HG03025 (cell line): Measurements from ENCODE around the gene OBSCN.
"Not testable (repeated sequence)": the region's sequence is repeated elsewhere in the genome, so short reads cannot be mapped to it uniquely, and the experiment has no call there.

Experiments
- ATAC-seq: cut with Tn5 transposase; IDR thresholded peaks from one replicate; pipeline ENCODE4 v1.9.1; 2021; ENCODE audit warnings: mild to moderate bottlenecking, moderate library complexity; ENCODE audit not compliant: unreplicated experiment, low FRiP score

The OBSCN gene

GRCh38 chr1:228246216-228246900 lies 38.5 kb downstream of the OBSCN start:
- no peak for ATAC-seq

- ATAC-seq, result no peak
Observed at GRCh38 chr1:228249513-228250305, 41.9 kb downstream of the OBSCN start.

- ATAC-seq, result not testable (repeated sequence)
Observed at GRCh38 chr1:228252476-228252875, 44.6 kb downstream of the OBSCN start.

- ATAC-seq, result no peak
Observed at GRCh38 chr1:228256626-228257375, 49.0 kb downstream of the OBSCN start.

GRCh38 chr1:228258486-228258885 lies 50.6 kb downstream of the OBSCN start:
- ATAC-seq, result no peak

- no peak for ATAC-seq
Observed at GRCh38 chr1:228259368-228259894, 51.6 kb downstream of the OBSCN start.

- no peak for ATAC-seq
Observed at GRCh38 chr1:228259951-228260350, 52.1 kb downstream of the OBSCN start.

- no peak for ATAC-seq
Observed at GRCh38 chr1:228261706-228262105, 53.9 kb downstream of the OBSCN start.

- ATAC-seq, result no peak
Observed at GRCh38 chr1:228262475-228262874, 54.6 kb downstream of the OBSCN start.

GRCh38 chr1:228263636-228264035 lies 55.8 kb downstream of the OBSCN start:
- ATAC-seq, result no peak

GRCh38 chr1:228264090-228264829 lies 56.4 kb downstream of the OBSCN start:
- no peak for ATAC-seq

- no peak for ATAC-seq
Observed at GRCh38 chr1:228265167-228265566, 57.3 kb downstream of the OBSCN start.

GRCh38 chr1:228267962-228268880 lies 60.4 kb downstream of the OBSCN start:
- ATAC-seq, result no peak

- ATAC-seq, result no peak
Observed at GRCh38 chr1:228268881-228269265, 61.0 kb downstream of the OBSCN start.

GRCh38 chr1:228269431-228269830 lies 61.6 kb downstream of the OBSCN start:
- not testable (repeated sequence) for ATAC-seq

- ATAC-seq, result no peak
Observed at GRCh38 chr1:228270032-228270431, 62.2 kb downstream of the OBSCN start.

GRCh38 chr1:228271701-228272251 lies 63.9 kb downstream of the OBSCN start:
- ATAC-seq, result no peak

- no peak for ATAC-seq
Observed at GRCh38 chr1:228272331-228272791, 64.5 kb downstream of the OBSCN start.
